ELF-1 (cell line): ENCODE data around the gene TMED7.

Experiments
- DNase-seq: peaks from one replicate; pipeline ENCODE4 v3.0.0-alpha.2; 2016; ENCODE audit warnings: low read depth, low spot score

The TMED7 gene

DNA sequence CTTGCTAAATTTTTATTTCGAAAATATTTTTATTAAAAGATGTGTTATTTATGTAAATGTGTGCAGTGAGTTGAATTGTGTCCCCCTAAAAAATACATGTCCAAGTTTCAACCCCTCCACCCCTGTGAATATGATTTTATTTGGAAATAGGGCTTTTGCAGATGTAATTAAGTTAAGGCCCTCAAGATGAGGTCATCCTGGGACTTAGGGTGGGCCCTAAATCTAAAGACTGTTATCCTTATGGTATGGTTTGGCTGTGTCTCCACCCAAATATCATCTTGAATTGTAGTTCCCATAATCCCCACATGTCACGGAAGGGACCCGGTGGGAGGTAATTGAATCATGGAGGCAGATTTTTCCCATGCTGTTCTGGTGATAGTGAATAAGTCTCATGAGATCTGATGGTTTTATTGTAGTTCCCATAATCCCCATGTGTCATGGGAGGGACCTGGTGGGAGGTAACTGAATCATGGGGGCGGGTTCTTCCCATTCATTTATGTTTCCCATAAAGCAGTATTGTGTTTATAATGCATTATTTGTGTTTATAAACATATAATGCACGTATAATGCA lies 1.5 kb upstream of the TMED7 start:
- DNase-seq, result no peak

DNA sequence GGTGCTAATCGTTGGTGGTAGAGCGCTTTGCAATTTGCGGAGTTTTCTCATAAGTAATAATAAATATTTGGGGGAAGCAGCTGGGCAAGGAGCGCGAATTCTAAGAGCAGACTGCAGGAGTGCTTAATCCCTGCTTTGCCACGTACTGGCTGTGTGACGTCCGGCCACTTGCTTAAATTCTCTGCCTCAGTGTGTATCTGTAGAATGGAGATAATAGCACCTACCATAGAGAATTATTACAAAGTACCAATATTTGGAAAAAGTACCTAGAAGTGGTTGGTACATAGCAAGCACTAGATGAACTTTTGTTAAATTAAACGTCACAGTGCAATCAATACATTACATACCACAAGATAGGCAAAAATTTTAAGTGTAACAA lies 598 bp upstream of the TMED7 start:
- no peak for DNase-seq

DNA sequence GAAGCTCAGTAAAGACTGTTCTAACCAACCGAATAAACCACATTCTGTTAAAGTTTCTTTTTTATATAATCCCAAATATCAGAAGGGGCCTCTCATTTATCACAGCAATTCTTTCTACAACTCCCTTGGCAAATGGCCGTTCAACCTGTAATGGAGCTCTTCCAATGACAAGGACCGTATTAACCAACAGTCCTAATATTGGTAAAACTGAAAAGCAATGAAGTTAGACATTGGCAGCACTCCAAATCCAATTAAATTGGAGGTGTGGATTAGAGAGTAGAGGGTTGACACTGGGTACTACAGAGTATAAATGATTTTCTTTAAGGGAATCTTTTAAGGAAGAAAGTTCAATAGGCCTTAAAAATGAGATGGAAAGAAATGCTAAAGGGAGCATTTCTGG lies 842 bp downstream of the TMED7 start:
- no peak for DNase-seq

DNA sequence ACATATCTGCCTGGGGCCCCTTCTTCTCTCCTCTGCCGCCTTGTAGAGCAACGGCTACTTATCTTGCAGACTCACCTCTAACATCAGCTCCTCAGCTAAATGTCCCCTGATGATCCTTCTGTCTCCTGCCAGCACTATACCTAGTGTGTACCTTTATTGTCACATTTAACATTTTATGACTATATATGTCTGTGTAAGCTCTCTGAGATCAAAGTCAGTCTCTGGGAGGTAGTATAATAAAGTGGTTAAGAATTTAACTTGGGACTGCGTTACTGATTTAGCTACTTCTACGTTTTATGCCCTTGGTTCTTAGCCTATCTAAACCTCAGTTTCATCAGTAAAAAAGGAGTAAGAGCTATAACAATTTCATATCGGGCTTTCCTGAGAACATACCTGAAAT lies 2.2 kb downstream of the TMED7 start:
- no peak for DNase-seq

DNA sequence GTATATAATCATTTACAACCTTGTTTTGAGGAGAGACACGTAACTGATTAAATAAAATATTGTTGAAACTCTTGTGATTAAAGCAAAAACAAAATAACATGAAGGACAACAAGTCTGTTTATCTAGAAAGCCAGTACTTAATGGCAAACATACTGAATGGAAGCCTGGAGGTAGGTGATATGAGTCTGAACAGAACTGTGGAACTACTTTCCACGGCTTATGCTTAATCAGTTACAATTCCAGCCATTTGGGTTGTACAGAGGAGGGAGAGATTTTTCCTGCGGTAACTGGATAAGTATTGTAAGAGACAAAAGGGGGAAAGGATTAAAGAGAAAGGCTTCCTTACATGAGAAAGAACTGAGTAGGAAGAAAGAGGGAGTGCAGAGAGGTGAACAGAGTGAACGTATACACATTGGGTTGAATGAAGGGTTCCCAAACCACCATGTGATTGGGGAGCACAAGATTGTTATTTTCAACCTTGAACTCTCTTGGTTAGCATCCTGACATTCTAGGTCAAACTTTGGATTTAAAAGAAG lies 4.4 kb downstream of the TMED7 start:
- DNase-seq, result no peak

DNA sequence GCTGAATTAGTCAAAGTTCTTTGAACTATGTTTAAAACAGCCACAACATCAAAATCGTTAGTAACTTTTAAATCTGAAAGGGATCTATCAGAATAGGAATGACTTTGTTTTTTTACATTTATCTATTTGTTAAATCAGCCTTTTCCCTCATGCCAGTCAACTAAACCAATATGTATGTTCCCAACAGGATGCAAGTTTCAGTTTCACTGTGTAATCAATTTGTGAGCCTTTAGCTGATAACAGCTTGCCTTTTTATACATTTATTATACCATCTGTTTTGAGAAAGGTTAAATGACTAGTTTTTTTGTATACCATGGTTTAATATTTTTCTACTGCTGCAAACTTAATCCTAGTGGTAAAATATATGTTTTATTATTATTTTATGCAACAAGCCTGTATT lies 8.9 kb downstream of the TMED7 start:
- no peak for DNase-seq

DNA sequence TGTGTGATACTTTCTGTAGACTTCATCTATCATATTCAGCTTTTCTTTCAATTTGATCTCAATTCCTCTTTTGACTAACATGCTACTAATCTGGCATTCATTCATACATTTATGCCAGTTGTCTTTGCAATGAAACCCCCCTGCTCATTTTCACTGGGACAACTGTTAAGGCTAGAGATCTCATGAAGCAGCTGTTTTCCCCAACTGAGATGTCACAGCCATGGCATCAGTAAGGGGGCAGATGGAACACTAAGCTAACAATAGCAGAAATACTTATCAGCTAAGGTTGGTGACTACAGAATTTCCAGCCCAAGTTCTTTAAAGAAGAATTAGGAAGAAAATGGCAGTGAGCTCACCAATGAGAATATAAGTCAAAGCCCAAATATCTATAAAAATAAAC lies 9.4 kb downstream of the TMED7 start:
- no peak for DNase-seq

DNA sequence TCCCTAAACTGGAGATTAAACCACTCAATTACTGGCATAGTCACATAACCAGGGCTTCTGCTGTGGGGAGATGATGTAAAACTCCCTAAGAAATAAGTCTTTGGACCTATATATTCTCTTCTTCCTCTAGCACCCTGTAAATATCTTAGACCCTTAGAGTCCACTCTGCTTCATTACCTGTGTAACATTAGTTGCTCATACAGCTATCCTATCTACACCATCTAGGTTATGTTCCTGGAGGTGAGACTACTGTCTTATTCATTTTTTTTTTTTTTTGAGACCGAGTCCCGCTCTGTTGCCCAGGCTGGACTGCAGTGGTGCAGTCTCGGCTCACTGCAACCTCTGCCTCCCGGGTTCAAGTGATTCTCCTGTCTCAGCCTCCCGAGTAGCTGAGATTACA lies 14.0 kb downstream of the TMED7 start:
- no peak for DNase-seq

DNA sequence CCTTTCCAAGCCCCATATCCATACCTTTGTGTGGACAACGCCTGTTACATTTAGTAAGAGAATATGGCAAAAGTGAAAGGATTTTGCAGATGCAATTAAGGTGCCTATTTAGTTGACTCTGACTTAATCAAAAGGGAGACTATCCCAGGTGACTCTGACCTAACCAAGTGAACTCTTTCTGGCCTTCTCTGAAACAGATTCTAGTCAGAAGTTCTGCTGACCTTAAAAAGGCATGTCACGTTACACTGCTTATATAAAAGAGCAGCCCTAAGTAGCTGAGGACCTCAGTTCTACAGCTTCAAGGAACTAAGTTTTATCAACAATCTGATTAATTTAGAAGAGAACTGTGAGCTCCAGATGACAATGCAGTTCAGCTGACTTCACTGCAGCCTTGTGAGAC lies 17.9 kb downstream of the TMED7 start:
- no peak for DNase-seq

DNA sequence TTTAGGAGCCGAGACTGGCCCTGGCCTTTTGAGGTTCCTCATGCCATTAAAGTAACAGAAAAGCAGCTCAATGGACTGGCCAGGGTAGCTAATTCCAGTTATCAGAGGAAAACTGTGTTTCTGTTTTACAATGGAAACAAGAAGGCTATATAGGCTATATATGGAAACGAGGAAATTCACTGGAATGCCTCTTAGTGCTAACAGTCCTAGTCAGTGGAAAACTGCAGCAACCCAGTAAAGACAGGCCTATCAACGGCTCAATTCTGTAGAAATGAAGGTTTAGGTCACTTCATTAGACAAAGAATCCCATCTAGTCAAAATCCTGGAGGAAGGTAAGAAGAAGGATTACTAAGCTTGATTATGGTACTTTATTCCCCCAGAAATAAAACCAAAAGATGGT lies 20.4 kb downstream of the TMED7 start:
- DNase-seq, result no peak

DNA sequence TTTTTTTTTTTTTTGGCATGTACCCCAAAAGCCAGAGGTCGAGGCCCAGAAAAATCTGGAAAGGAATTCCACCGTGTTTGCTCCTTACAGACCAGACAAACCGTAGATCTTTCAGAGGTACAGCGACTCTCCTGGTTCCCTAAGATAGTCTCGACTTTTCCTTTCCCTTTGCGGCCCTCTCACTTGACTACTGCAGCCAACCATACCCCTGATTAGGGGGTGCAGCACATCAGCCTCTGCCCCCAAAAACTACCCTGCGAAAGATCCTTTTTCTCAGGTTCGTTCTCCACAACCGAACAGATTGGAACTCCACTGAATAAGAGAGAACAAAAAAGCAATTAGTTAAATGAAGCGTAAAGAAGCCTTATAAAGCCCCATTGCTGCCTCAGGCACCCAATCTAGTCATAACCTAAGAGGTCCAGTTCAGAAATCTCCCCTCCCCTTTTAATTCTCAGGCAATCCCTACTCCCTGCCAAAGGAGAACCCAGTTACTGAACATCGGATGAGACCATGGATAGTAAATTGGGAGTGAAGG lies 23.2 kb downstream of the TMED7 start:
- DNase-seq, result peak; percentile 40

DNA sequence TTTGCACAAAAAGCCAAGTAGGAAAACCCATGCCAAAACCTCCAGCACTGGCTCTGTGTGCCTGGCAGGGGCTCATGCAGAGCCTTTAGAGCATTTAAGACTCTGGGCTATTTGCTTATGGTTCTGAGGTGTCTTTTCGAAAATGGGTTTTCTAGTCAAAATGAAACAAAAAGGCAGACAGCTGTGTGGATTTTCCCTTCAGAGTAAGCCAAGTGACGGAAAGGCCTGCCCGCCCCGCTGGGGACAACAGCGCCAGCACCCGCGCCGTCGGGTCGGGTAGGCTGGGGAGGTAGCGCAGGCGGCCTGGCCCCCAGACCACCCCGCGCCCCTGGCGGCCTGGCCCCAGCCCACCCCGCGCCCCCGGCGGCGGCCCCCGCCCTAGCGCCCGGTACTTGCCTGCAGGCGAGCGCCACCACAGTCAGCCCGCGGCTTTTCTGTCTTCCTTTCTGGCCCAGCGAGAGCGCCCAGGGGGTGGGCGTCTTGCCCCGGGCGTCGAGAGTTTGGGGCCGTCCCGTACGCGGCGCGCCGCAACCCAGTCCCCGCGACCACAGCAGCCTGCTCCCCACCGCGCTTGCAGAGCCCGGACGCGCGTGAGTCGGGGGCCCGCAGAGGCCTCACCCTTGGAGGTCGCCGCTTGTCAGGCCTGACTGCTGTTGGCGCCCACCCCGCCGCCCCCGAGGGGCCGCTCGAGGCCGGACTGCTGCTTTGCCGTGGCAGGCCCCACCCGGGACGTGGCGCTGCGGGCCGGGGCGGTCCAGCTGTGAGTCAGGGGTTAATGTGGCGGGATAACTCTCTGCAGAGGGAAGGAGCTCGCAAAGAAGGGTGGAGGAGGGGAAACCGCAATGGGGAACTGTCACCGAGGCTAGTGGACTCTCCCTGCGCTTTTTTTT lies 23.9 kb downstream of the TMED7 start, which contains the start of gene TICAM2:
TICAM2 (minus strand) TSS at position 779 of the 890 bp plus-strand sequence. CDS start 21,223 bp downstream, outside the sequence.
- DNase-seq, result peak; percentile 44

DNA sequence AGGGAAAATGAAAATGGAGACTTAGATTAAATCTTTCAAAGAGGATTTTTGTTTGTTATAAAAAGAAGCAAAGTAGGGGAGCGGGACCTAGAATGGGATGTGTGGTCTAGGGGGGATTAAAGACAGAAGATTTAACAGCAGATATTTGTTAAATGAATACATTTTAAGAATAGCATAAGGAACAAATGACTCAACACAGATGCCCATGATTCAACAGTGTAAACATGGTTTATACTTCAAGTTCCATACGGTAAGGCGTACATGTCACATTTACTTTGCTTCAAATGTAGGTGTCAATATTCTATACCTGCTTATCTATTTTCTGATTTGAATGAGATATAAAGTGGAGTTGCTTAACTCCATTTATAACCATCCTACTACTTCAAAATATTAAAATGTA lies 25.1 kb downstream of the TMED7 start:
- DNase-seq, result no peak

DNA sequence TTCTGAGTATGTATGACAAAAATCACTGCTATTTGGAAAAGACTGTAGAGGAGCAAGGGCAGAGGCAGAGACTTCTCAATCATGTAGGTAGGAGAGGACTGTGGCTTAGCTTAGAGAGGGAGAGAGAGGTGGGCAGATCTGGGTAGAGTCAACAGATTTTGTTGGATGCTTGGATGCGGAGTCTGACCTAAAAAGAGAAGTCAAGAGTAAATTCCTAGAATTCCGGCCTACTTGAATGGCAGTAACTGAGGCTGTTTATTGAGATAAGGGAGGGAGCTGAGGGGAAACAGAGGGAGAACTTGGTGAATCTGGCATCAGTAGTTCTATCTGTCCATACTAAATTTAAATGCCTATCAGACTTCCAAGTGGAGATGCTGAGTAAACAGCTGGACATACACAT lies 25.9 kb downstream of the TMED7 start:
- peak; percentile 22 for DNase-seq

DNA sequence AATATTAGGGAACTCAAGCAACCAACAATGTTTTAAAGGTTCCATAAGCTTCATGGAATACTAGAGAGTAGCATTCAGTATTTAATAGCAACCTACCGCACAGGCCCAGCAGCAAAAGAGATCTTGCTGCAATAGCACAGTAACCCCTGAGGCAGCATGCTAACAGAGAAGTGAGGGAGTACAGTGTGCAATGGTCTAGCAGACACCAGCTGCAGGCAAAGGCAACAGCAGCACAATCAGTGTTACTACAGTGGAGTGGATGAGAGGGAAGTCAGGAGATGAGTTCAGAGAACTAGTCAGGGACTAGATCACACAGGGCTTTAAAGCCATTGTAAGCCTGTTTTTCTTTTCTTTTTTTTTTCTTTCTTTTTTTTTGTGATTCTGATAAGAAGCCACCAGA lies 26.3 kb downstream of the TMED7 start:
- DNase-seq, result peak; percentile 30

DNA sequence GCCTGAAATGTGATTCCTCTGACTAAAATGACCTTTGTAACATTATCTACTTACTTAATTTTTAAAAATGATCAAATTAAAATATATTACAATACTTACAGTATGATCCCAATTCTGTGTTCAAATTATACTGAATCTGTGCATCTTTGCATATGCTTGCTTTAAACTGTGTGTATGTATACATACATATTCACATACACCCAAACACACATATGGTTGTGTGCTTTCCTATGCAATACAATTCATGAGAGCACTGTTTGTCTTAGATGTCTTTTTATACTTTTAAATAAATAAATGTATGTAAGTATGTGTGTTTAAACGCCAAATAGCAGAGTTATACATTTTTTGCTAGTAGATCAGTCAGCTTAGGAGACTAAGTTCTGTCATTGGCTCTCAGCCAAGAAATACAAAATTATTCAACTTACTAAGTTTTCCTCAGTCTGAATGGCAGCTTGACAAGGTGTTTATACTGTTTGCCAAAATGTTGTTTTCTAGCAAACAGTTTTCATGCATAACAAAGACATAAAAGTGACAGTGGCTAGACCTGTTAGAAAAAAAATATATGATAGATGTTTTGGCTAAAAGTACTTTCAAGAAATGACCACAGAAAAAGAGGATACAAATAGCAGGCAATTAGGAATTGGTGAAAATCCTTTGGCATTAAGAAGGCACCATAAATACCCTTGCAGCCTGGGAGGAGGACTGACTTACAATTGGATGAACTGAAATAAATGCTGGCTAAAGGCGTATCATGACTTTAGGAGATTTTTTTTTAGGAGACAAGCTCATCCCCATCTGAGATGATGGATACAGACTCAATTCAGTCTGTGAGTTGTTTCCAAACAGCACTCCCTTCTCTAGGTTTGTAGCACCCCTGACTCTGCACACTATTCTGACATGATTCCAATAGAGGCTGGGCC lies 31.4 kb downstream of the TMED7 start:
- no peak for DNase-seq

DNA sequence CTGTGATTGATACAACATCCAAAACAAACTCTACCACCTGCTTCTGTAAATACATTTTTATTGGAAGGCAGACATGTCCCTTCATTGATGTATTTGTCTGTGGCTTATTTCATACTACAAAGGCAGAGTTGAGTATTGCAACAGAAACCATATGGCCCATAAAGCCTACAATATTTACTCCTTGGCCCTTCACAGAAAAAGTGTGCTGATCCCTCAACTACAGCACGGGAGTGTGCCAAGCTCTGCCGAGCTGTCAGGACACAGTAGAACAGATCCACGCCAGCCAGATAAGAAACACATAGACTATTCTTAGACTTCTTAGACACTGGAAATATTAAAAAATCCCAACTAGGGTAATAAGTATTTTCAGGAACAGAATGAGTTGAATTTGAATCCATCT lies 36.8 kb downstream of the TMED7 start:
- DNase-seq, result no peak

DNA sequence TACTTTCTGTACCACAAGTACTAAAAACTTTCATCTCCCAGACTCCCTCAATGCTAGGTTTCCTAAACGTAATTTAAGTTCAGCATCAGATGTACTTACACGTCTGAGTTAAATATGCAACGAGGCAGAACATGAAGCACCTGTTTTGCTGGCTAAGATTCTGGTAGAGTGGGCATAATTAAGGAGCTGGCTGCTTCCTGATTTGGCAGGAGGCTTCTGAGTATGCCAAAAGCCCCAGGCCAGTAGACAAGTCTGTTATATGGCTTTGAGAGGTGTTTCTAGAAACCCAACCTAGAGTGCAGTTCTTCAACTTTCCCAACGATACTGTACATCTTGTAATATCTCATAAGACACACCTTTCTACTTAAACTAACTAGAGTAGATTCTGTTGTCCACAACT lies 37.2 kb downstream of the TMED7 start:
- DNase-seq, result no peak

DNA sequence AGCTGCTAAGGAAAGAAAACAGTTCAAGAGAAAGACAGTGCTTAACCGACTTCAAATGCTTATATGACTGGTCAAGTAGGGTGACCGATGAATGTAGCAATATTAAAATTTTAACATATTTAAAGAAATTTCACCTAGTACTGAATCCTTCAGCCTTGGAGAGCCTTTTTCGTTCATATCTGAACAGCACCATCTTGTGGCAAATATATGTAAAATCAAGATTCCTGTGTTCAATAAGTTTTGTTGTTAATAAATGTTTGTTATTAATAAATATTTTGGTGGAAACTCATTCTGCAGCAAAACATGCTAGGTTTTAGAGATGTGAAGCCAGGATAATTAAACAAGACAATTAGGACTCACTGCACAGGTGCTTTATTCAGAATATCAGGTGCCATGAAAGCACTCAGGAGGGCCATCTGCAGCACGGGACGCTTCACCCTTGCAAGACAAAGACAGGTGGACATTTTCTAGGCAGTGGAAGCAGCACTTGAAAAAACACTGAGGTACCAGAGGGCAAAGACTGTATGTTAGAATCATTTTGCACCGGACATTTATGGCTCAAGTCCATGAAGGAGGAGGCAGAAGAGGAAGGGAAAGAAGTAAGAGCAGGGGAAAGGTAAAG lies 39.2 kb downstream of the TMED7 start:
- no peak for DNase-seq

DNA sequence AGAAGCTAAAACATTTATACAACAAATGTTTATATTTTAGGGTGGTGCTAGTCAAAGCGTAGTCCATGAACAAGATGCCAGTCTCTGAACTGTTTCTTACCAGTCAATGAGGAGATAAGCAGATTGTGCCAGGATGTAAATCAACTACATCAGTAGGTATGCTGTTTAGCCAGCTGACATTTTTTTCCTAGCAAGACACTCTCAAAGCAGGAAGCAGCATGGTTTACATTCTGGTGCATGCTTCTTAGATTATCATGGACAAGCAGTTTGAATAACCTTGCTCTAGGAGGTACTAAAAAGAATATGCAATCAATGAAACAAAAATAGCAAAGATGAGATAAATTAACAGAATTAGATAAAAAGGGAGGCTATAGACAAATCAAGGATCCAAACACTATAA lies 40.6 kb downstream of the TMED7 start:
- DNase-seq, result no peak

DNA sequence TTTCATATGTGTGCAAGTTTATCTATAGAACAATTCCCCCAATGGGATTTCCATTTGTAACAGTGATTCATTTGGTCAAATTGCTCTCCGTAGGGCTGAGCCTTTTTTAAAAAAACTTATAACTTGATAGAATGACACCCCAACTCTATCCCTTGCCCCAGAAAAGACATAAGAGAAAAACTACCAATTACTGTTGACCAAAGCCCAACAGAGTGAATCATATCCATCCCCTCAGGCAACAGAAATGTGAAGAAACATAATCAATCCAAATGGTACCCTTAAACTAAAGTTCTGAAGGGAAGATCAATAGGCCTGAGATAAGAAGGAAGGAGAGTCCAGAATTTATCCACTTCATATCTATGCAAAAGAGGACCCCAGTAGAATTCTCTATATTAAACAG lies 41.3 kb downstream of the TMED7 start:
- DNase-seq, result no peak
